ENCODE results near the gene C1orf56.
A peak's percentile ranks its signal among the peaks of the same experiment; 100 is the strongest.

The C1orf56 gene

GRCh38 chr1:151054971-151055547, 7.5 kb downstream of the C1orf56 start:
- no peak for TF ChIP-seq CTCF (IDR thresholded peaks at IDR 0.05; ENCODE audit: borderline replicate concordance, insufficient read depth, low read depth, low read length)
- no peak overlapping the region for H3K4me3 ChIP-seq (ENCODE audit: low read depth, low read length)

- TF ChIP-seq CTCF (IDR thresholded peaks at IDR 0.05; ENCODE audit: borderline replicate concordance, insufficient read depth, low read depth, low read length) = no peak
These were observed 8.0 kb downstream of the C1orf56 start for GRCh38 chr1:151055581-151055980.

GRCh38 chr1:151056149-151056548, 8.6 kb downstream of the C1orf56 start:
- TF ChIP-seq CTCF (IDR thresholded peaks at IDR 0.05; ENCODE audit: borderline replicate concordance, insufficient read depth, low read depth, low read length) = no peak
- H3K4me3 ChIP-seq (ENCODE audit: low read depth, low read length) = no peak overlapping the region

More at GRCh38 chr1:151055581-151055980, 8.0 kb downstream of the C1orf56 start:
- no peak overlapping the region for H3K4me3 ChIP-seq (ENCODE audit: low read depth, low read length)

- TF ChIP-seq CTCF (IDR thresholded peaks at IDR 0.05; ENCODE audit: borderline replicate concordance, insufficient read depth, low read depth, low read length) = no peak
- peak overlapping the region; percentile 96 for H3K4me3 ChIP-seq (ENCODE audit: low read depth, low read length)
These were observed 11.1 kb downstream of the C1orf56 start for GRCh38 chr1:151058692-151059091.

GRCh38 chr1:151059109-151060006, 11.8 kb downstream of the C1orf56 start, which contains the start of gene CDC42SE1:
TSS of gene CDC42SE1 (minus strand) at chr1:151059622. CDS start at chr1:151055730, 3,892 bp downstream.
- H3K4me3 ChIP-seq (ENCODE audit: low read depth, low read length) = peak within 1 kb of the TSS; percentile 96
- peak; percentile 93 for TF ChIP-seq CTCF (IDR thresholded peaks at IDR 0.05; ENCODE audit: borderline replicate concordance, insufficient read depth, low read depth, low read length)

GRCh38 chr1:151060007-151060656, 12.6 kb downstream of the C1orf56 start, which contains the start of gene MLLT11:
TSS of gene MLLT11 (plus strand) at chr1:151060397. CDS start at chr1:151067225, 6,828 bp downstream.
- peak within 1 kb of the TSS; percentile 96 for H3K4me3 ChIP-seq (ENCODE audit: low read depth, low read length)
- no peak for TF ChIP-seq CTCF (IDR thresholded peaks at IDR 0.05; ENCODE audit: borderline replicate concordance, insufficient read depth, low read depth, low read length)

Measured in GM12875 (cell line).